Esophagus squamous epithelium (tissue), 4 donors: ENCODE data around the gene SAMD1.

Source experiments
- POLR2A ChIP-seq, 4 donors: fragments of 450-650 bp; IDR thresholded peaks; one replicate each; pipeline ENCODE4 v1.6.1; 2017; ENCODE audit warnings: antibody characterized with exemption in 4 of 4, mild to moderate bottlenecking in 4 of 4, moderate library complexity in 3 of 4
- TF ChIP-seq, protein P1 (sequence below), 6 experiments: fragments of 450-650 bp in 4 of 6; fragments of 200-600 bp in 2 of 6; sonication (generic) in 2 of 6; IDR thresholded peaks; one replicate each; pipeline ENCODE4 v1.5.1; 2016 to 2019; ENCODE audit warnings: antibody characterized with exemption in 6 of 6, mild to moderate bottlenecking in 4 of 6, moderate library complexity in 4 of 6

- TF ChIP-seq POLR2A (IDR thresholded peaks at IDR 0.05): no peak
- TF ChIP-seq, protein P1, sequence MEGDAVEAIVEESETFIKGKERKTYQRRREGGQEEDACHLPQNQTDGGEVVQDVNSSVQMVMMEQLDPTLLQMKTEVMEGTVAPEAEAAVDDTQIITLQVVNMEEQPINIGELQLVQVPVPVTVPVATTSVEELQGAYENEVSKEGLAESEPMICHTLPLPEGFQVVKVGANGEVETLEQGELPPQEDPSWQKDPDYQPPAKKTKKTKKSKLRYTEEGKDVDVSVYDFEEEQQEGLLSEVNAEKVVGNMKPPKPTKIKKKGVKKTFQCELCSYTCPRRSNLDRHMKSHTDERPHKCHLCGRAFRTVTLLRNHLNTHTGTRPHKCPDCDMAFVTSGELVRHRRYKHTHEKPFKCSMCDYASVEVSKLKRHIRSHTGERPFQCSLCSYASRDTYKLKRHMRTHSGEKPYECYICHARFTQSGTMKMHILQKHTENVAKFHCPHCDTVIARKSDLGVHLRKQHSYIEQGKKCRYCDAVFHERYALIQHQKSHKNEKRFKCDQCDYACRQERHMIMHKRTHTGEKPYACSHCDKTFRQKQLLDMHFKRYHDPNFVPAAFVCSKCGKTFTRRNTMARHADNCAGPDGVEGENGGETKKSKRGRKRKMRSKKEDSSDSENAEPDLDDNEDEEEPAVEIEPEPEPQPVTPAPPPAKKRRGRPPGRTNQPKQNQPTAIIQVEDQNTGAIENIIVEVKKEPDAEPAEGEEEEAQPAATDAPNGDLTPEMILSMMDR (IDR thresholded peaks at IDR 0.05): no peak
These were observed 28.6 kb downstream of the SAMD1 start, which contains the start of gene PALM3 for GRCh38 chr19:14061751-14062557.
